GDM1 (cell line): ENCODE results near the gene PLD3.
"Not testable (repeated sequence)": the region's sequence is repeated elsewhere in the genome, so short reads cannot be mapped to it uniquely, and the experiment has no call there.

Experiments used
- DNase-seq: peaks from one replicate; lab custom pipeline; 2025; lab: John Stamatoyannopoulos, UW

PLD3 gene

DNA sequence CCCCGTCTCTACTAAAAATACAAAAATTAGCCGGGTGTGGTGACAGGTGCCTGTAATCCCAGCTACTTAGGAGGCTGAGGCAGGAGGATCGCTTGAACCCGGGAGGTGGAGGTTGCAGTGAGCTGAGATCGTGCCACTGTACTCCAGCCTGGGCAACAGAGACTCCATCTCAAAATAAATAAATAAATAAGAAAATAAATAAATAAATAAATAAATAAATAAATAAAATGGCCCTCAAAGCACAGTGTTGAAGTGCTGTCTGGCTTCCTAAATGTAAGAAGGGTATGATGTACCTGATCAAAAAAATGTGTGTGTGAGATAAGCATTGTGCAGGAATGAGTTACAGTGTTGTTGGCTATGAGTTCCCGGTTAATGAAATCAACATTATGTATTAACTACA is 15.4 kb upstream of the PLD3 start:
- DNase-seq = not testable (repeated sequence)

- no peak for DNase-seq
These were observed 13.4 kb upstream of the PLD3 start for GRCh38 chr19:40335101-40335500.

DNA sequence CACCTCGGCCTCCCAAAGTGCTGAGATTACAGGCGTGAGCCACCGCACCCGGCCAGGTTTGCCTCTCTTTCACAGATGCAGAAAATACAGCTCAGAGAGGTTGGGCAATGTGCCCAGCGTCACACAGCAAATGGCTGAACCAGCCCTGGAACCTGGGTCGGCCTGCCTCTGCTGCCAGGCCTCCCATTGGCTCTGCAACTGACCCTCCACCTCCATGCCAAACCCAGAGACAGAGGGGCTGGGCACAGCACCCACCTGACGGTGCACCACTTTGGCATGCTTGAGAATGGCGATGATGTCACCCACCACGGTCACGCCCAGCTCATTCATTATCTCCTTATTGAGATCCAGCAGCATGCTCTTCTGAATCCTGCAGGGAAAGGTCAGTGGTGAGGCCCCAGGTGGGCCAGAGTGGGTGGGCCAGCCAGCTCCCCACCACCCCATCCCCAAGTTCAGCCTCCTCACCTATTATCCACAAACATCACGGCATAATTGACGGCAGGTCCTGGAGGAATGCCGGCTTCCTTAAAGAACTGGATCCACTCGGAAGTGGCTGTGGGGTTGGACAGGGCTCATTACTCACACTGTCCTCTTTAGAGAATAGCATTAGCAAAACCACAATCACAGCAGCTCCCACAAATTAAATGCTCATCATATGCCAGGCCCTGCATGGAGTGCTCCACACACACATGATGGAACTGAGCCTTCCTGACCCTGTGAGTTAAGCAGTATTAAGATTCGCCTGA is 12.5 kb upstream of the PLD3 start:
- no peak for DNase-seq

DNA sequence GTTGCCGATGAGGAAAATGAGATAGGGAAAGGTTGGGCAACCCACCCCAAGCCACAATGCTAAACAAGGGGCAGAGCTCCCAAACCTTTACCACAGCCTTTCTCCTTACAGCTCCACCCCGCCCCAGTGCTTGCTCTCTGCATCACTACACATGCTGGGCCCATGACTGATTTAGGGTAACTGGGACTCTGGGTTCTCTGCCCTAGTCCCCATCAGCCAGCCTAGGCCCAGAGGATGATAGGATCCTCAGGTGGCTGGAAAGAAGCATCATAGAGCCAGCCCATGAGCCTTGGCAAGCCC is 11.9 kb upstream of the PLD3 start:
- DNase-seq = no peak

DNA sequence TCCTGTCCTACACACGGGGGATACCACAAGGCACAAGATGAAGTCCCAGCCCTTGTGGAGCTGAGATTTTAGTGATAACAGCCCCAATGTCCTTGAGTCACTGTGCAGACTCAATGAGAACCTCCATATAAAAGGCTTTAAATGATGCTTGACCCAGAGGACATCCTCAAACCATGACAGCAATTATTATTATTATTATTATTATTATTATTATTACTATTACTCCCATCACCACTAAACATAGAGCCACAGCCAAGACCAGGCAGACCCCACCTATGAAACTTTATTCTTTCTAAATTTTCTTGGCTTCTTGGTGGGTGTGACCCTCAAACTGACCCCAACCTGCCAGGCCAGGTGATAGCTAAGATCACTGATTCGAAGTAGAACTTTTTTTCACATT is 11.4 kb upstream of the PLD3 start:
- DNase-seq = no peak

- DNase-seq = no peak
These were observed 10.9 kb upstream of the PLD3 start for GRCh38 chr19:40337594-40337993.

DNA sequence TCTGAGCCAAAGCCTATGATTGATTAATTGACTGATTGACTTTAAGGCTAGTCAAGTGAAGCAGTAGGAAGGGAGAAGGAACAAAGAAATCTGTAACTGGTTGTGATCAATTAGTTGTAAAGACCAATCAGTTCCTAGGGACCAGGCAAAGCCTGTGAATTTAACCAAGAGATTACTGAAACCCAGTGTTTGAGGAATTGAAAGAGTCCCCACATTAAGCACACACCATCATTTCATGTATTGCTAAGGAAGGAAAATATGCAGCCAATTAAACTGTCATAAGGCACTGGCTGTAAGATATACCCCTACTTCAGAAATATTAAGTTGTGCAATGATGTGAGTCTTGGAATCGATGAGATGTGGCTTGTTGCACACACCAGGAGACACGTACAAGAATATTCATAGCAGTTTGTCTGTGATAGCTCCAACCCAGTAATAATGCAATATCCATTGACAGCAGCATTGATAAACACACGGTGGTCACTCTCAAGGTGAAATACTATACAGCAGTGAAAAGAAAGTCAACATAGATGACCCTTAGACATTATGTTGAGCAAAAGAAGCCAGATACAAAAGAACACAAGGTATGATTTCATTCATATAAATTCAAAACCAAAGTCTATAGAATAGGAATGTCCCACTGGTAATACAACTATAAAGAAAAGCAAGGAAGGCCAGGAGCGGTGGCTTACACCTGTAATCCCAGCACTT is 9.3 kb upstream of the PLD3 start:
- no peak for DNase-seq

DNA sequence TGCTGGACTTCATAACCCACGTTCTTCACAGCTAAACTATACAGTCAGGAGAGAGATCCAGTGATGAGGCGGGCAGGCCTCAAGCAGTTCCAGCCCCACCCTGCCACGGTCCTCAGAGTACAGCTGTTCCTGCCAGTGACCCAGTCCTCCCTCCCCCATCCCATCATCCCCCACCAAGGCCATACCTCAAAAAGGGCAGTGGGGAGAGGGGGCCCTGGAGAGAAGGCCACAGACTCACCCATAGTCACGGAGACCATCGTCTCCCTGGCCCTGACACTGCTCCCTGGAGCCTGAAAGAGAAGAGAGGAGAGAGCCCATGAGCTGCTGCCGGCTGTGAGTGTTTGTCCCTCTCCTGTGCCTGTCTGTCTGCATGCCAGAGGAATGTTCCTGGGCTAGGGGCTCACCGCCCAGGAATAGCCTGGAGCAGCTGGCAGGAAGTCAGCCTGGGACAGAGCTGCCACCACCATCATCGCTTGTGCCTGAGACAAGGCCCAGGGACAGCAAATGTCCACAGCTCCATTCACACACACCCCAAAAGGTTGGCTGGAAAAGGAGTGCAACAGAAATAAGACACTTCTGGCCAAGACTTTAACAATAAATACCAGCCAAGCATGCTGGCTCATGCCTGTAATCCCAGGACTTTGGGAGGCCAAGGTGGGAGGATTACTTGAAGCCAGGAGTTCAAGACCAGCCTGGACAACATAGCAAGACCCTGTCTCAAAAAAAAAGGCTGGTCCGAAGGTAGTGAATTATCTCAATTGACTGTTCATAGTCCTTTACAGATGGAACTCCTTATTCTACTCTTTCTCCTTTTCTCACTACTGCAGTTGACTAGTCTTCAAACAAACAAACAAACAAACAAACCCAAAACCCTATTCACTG is 6.7 kb upstream of the PLD3 start:
- DNase-seq = no peak

- DNase-seq = no peak
These were observed 5.7 kb upstream of the PLD3 start for GRCh38 chr19:40342644-40343311.

DNA sequence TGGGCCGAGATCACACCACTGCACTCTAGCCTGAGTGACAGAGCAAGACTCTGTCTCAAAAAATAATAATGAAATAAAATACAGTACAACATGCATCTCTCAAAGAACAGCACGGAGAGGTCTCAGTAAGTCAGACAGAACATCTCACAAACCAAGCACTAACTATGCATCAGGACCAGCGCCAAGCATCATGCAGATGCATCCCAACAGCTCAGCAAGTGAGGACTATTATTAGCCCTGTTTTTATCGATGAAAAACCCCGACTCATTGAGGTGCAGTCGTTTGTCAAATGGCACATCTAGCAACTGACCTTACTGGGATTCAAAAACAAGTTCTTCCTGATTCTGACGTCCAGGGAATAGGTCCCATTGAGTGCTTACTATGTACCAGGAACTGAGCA is 4.1 kb upstream of the PLD3 start:
- no peak for DNase-seq

DNA sequence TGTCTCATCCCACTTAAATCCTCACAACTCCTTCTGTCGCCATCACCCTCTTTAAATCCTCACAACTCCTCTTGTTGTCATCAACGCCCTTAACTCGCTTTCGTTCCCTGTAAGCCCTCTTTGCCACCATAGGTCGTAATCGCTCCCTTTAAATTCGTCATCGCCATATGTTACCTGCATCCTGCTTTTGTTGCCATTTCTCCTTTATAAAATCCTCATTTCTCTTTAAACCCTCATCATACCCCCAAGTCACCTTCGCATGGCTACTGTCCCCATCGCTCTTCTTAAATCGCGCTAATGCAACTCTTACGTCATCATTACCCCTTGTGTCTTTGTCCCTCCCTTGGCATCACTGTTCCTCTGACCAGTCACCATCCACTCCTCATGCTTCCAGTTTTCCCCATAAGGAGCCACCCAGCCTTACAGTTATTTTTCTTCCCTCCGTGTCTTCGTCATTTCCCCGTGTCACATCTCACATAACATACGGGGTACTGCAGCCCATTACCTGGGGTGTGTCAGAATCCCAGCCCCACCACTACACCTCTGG is 539 bp downstream of the PLD3 start:
- no peak for DNase-seq

DNA sequence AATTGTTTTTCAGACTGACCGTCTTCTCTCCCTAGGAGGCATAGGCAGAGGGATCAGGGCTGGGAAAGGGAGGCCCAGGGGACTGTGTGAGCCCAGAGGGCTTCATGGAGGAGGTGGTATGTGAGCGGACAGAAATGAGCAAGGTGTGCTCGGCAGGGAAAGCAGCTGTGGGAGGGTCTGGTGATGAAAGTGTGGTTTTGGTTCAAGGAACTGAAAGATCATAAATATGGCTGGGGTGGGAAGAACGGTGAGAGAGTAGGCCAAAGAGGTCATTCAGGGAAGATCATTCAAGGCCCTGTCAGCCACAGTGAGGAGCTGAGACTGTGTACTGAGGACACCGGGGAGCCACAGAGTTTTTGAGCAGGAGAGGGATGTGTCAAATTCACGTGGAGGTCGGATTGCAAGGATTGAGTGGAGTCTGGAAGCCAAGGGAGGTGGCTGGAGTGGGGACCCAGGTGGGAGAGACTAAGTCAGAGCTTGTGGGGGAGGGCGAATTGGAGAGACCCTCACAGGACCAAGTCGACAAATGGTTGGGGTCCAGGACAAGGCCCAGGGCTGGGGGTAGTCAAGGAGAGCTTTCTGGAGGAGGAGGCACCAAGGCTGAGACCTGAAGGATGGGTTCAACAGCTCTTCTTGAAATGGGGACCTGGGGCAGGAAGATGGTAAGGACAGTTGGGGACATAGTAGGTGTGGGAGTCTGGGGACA is 7.6 kb downstream of the PLD3 start:
- no peak for DNase-seq

- DNase-seq = no peak
These were observed 8.4 kb downstream of the PLD3 start for GRCh38 chr19:40356681-40357595.

- no peak for DNase-seq
These were observed 9.1 kb downstream of the PLD3 start for GRCh38 chr19:40357640-40358039.

- DNase-seq = peak; percentile 81
These were observed 10.3 kb downstream of the PLD3 start for GRCh38 chr19:40358773-40359172.

- no peak for DNase-seq
These were observed 11.7 kb downstream of the PLD3 start for GRCh38 chr19:40360020-40360707.

DNA sequence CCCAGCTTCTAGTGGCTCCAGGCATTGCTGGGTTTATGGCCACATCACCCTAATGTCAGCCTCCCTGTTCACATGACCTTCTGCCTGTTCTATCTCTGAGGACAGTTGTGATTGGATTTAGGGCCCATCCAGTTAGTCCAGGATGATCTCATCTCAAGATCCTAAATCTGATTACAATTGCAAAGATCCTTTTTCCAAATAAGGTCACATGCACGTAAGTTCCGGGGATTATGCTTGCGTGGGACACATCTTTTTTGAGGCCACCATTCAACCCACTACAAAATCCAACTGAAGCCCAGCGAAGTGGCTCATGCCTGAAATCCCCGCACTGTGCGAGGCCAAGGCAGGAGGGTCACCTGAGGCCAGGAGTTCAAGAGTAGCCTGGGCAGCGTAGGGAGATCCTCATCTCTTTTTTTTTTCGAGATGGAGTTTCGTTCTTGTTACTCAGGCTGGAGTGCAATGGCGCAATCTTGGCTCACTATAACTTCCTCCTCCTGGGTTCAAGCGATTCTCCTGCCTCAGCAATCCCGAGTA is 12.3 kb downstream of the PLD3 start:
- no peak for DNase-seq

GRCh38 chr19:40362160-40362559 is 13.7 kb downstream of the PLD3 start:
- DNase-seq = no peak

- no peak for DNase-seq
These were observed 14.6 kb downstream of the PLD3 start for GRCh38 chr19:40363069-40363468.

DNA sequence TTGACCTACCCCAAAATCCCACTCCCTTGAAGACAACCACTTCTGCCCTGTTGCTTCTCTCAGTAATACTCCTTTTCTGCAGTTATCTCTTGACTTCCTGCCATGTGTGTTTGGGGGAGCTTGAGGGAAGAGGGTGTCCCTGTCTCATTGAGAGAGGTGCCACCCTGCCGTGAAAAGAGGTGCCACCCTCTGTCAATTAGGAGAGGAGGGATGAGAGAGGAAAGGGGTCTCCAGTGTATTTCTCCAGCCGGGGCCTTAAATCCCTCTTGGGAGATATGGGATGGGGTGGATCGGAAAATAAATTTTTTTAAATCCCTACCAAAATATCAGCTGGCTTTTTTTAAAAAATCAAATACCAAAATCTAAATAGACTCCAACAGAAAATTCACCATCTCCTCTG is 16.5 kb downstream of the PLD3 start:
- no peak for DNase-seq
